GM23248 (cell line): ENCODE measurements around the gene OR1A2. TPM values are rescaled to one million over a fixed set of nuclear protein-coding genes. Genes with fewer than 3 reads are reported as not detected.

Experiments used
- DNase-seq: peaks from one replicate; pipeline ENCODE4 v3.0.0-alpha.2; 2015
- H2AFZ ChIP-seq: fragments of 200-600 bp; sonication (generic); 2 replicates; pipeline ENCODE4 v1.6.1; 2016; ENCODE audit warnings: antibody characterized with exemption
- H3F3A ChIP-seq: fragments of 200-600 bp; sonication (generic); 2 replicates; pipeline ENCODE4 v1.6.1; 2016; ENCODE audit warnings: mild to moderate bottlenecking, antibody characterized with exemption, mixed run types; ENCODE audit not compliant: insufficient read depth
- H3K27ac ChIP-seq: fragments of 200-600 bp; sonication (generic); 2 replicates; pipeline ENCODE4 v1.5.1; 2016; ENCODE audit warnings: mild to moderate bottlenecking
- H3K27me3 ChIP-seq: fragments of 200-600 bp; sonication (generic); replicated peaks from 2 replicates; pipeline ENCODE4 v1.6.1; 2016; ENCODE audit warnings: mild to moderate bottlenecking; ENCODE audit not compliant: insufficient read depth
- H3K36me3 ChIP-seq: fragments of 200-600 bp; sonication (generic); 2 replicates; pipeline ENCODE4 v1.6.1; 2016; ENCODE audit warnings: low read depth, mild to moderate bottlenecking
- H3K4me1 ChIP-seq: fragments of 200-600 bp; sonication (generic); 2 replicates; pipeline ENCODE4 v1.6.1; 2016; ENCODE audit warnings: mild to moderate bottlenecking; ENCODE audit not compliant: insufficient read depth
- H3K4me2 ChIP-seq: fragments of 200-600 bp; sonication (generic); one replicate; pipeline ENCODE4 v1.6.1; 2016; ENCODE audit warnings: mild to moderate bottlenecking; ENCODE audit not compliant: unreplicated experiment
- H3K4me3 ChIP-seq: fragments of 200-600 bp; sonication (generic); 2 replicates; pipeline ENCODE4 v1.5.1; 2016; ENCODE audit warnings: mild to moderate bottlenecking
- H3K79me2 ChIP-seq: fragments of 200-600 bp; sonication (generic); 2 replicates; pipeline ENCODE4 v1.6.1; 2016; ENCODE audit warnings: mild to moderate bottlenecking; ENCODE audit not compliant: insufficient read depth
- H3K9ac ChIP-seq: fragments of 200-600 bp; sonication (generic); 2 replicates; pipeline ENCODE4 v1.6.1; 2016; ENCODE audit warnings: mild to moderate bottlenecking
- H3K9me2 ChIP-seq: fragments of 200-600 bp; sonication (generic); 2 replicates; pipeline ENCODE4 v1.6.1; 2016; ENCODE audit warnings: mixed run types, mild to moderate bottlenecking, moderate library complexity; ENCODE audit not compliant: insufficient read depth
- H3K9me3 ChIP-seq: fragments of 200-600 bp; sonication (generic); one replicate; pipeline ENCODE4 v1.6.1; 2017; ENCODE audit warnings: low read depth
- H4K20me1 ChIP-seq: fragments of 200-600 bp; sonication (generic); 2 replicates; pipeline ENCODE4 v1.6.0; 2016; ENCODE audit not compliant: insufficient read depth
- EZH2 ChIP-seq: fragments of 200-600 bp; sonication (generic); IDR thresholded peaks from 2 replicates; pipeline ENCODE4 v1.6.1; 2018; ENCODE audit warnings: antibody characterized with exemption, mild to moderate bottlenecking; ENCODE audit not compliant: insufficient read depth, poor library complexity, severe bottlenecking
- EZH2phosphoT487 ChIP-seq: fragments of 200-600 bp; sonication (generic); IDR thresholded peaks from 2 replicates; pipeline ENCODE4 v1.6.1; 2018; ENCODE audit warnings: antibody characterized with exemption, moderate library complexity, mild to moderate bottlenecking, low read depth; ENCODE audit not compliant: insufficient read depth
- WGBS, 2 experiments: methylation state at CpG; one replicate each; pipeline ENCODE4 v1.1.6; 2015 to 2017; ENCODE audit warnings: low lambda C conversion rate in 2 of 2, low coverage in 1 of 2; ENCODE audit errors: missing lambda C conversion rate in 2 of 2; 5-methylcytosine and 5-hydroxymethylcytosine counted together
- in situ Hi-C: fragments of 300-500 bp; cut with MboI; formaldehyde crosslinking; loops from 2 replicates; pipeline ENCODE4 v1.15.0; 2020
- polyA plus RNA-seq: library from polyadenylated mRNA; unstranded; fragments of >200 nt; fragmentation: Nextera tagmentation; extraction: Ambion mirVana; gene quantifications from 2 replicates; pipeline ENCODE4 v1.2.1, GENCODE V29; 2016
- total RNA-seq: library from RNA; depleted of rRNA; stranded (reverse); fragments of >200 nt; shearing (Covaris generic); gene quantifications from 2 replicates; pipeline ENCODE4 v1.2.3, GENCODE V29; 2014; rRNA removed

OR1A2 gene, protein sequence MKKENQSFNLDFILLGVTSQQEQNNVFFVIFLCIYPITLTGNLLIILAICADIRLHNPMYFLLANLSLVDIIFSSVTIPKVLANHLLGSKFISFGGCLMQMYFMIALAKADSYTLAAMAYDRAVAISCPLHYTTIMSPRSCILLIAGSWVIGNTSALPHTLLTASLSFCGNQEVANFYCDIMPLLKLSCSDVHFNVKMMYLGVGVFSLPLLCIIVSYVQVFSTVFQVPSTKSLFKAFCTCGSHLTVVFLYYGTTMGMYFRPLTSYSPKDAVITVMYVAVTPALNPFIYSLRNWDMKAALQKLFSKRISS
- total RNA-seq (not detected in 2 replicates), polyA plus RNA-seq (not detected in 2 replicates)

DNA sequence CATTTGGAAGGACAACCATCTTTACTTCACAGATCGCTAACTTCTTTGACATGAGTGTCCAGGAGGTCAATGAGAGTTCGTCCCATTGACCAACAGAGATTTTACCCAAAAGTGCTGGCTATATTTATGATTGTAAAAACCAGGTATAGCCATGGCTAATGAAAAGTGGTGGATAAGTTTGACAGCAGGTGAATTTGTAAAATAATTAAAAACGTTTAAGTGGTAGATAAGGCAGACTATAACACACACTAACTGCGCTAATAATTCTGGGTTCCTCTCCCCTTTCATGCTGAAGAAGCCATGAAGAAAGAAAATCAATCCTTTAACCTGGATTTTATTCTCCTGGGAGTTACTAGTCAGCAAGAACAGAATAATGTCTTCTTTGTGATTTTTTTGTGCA lies at the start of gene OR1A2:
TSS of gene OR1A2 (plus strand) at position 301 of the 400 bp plus-strand sequence. CDS start at position 301, 0 bp downstream.
- DNase-seq = no peak
- Histone ChIP-seq H2AFZ (no peak within 1 kb of the TSS), H3K9me3 (no peaks in the 10 kb centered on the region), H3K36me3 (no peaks in the 10 kb centered on the region), H3K27me3 (no peaks in the 10 kb centered on the region), H3K9ac (no peak within 1 kb of the TSS), H3K4me2 (no peak within 1 kb of the TSS), H4K20me1 (no peaks in the 10 kb centered on the region), H3K4me3 (no peak within 1 kb of the TSS), H3K4me1 (no peaks in the 10 kb centered on the region), H3K79me2 (no peaks in the 10 kb centered on the region), H3K9me2 (no peaks in the 10 kb centered on the region), H3F3A (no peaks in the 10 kb centered on the region), H3K27ac (no peak within 1 kb of the TSS)
- TF ChIP-seq EZH2 (no peak), EZH2phosphoT487 (no peak)
- WGBS, 2 experiments = 10 to 18% methylated on average over 4 of the region's 4 CpGs
- in situ Hi-C loops = no loop called here

DNA sequence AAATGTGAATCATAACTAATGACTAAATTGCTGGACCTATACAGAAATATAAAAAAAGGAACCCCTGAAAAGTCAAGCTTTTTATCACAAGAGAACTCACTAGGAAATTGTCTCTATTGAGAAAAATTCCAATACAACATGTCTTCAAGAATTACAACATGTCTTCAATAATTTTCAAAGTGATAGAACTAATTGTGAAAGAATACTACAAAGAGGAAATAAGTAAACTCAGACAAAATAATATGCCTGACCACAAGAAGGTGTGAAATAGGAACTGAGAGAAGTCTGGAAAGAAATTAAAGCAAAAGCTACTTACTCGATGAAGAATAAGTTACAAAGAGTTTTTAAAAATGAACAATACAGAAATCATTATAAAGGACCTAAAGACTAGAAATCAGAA lies 40.1 kb upstream of the OR1A2 start:
- in situ Hi-C loops = no loop called here
- no peaks in the 10 kb centered on the region for H3K36me3 ChIP-seq
- no peak overlapping the region for H3K9ac ChIP-seq
- no peak overlapping the region for H3K4me3 ChIP-seq
- H3K4me2 ChIP-seq = no peak overlapping the region
- H3K4me1 ChIP-seq = no peaks in the 10 kb centered on the region
- WGBS, 2 experiments = 11 to 19% methylated on average over 1 of the region's 1 CpG
- H3K27ac ChIP-seq = no peak overlapping the region
- no peaks in the 10 kb centered on the region for H3K9me2 ChIP-seq
- no peaks in the 10 kb centered on the region for H3K27me3 ChIP-seq
- TF ChIP-seq EZH2phosphoT487 = no peak
- no peak for TF ChIP-seq EZH2
- H2AFZ ChIP-seq = no peak overlapping the region
- no peaks in the 10 kb centered on the region for H3K9me3 ChIP-seq
- no peaks in the 10 kb centered on the region for H4K20me1 ChIP-seq
- DNase-seq = no peak
- H3F3A ChIP-seq = no peaks in the 10 kb centered on the region
- no peaks in the 10 kb centered on the region for H3K79me2 ChIP-seq

DNA sequence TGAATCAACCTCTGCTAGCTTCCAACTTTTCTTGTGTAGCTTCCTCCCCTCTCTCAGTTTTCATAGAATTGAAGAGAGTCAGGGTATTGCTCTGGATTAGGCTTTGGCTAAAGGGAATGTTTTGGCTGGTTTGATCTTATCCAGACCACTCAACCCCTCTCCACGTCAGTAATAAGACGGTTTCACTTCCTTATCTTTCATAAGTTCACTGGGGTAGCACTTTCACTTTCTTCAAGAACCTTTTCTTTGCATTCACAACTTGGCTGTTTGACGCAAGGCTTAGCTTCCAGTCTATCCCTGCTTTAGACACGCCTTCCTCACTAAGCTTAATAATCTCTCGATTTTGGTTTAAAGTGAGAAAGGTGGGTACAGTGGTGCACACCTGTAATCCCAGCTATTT lies 29.7 kb upstream of the OR1A2 start:
- DNase-seq = no peak
- H3K27me3 ChIP-seq = no peaks in the 10 kb centered on the region
- H3K79me2 ChIP-seq = no peaks in the 10 kb centered on the region
- no peaks in the 10 kb centered on the region for H4K20me1 ChIP-seq
- no peaks in the 10 kb centered on the region for H3K36me3 ChIP-seq
- no peaks in the 10 kb centered on the region for H3K9me3 ChIP-seq
- H3K27ac ChIP-seq = no peak overlapping the region
- no peaks in the 10 kb centered on the region for H3K4me1 ChIP-seq
- in situ Hi-C loops = no loop called here
- WGBS, 2 experiments = 24 to 32% methylated on average over 5 of the region's 5 CpGs
- H3K9me2 ChIP-seq = no peaks in the 10 kb centered on the region
- no peak overlapping the region for H3K4me2 ChIP-seq
- TF ChIP-seq EZH2phosphoT487 (no peak), EZH2 (no peak)
- no peak overlapping the region for H3K4me3 ChIP-seq
- H3F3A ChIP-seq = no peaks in the 10 kb centered on the region
- no peak overlapping the region for H3K9ac ChIP-seq
- H2AFZ ChIP-seq = no peak overlapping the region

DNA sequence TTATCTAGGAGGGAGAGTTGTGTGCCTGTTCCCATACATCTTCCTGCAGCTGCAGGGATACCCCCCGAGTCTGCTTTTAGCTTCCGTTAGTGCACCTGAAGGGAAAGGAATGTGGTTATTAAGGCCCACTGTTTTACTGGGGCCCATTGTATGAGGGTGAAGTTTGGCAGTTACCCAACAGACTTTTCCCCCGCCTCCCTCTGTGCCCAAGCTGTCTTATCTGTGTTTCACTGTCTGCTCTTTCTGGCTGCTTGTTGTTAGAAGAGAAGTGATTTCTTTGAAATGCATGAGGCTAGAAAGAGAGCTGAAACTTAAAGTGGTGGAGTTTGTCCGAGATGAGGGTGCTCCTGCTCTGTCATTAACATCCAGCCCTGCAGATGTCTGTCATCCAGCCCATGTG lies 7.4 kb upstream of the OR1A2 start:
- no peak overlapping the region for H2AFZ ChIP-seq
- no peaks in the 10 kb centered on the region for H3F3A ChIP-seq
- no peak for TF ChIP-seq EZH2phosphoT487
- no peak for TF ChIP-seq EZH2
- no peaks in the 10 kb centered on the region for H3K79me2 ChIP-seq
- no peaks in the 10 kb centered on the region for H3K4me1 ChIP-seq
- no peaks in the 10 kb centered on the region for H4K20me1 ChIP-seq
- DNase-seq = no peak
- 10 to 11% methylated on average over 4 of the region's 4 CpGs for WGBS, 2 experiments
- no peaks in the 10 kb centered on the region for H3K36me3 ChIP-seq
- in situ Hi-C loops = no loop called here
- no peak overlapping the region for H3K4me3 ChIP-seq
- H3K9ac ChIP-seq = no peak overlapping the region
- no peaks in the 10 kb centered on the region for H3K9me2 ChIP-seq
- no peaks in the 10 kb centered on the region for H3K27me3 ChIP-seq
- H3K9me3 ChIP-seq = no peaks in the 10 kb centered on the region
- no peak overlapping the region for H3K4me2 ChIP-seq
- no peak overlapping the region for H3K27ac ChIP-seq

DNA sequence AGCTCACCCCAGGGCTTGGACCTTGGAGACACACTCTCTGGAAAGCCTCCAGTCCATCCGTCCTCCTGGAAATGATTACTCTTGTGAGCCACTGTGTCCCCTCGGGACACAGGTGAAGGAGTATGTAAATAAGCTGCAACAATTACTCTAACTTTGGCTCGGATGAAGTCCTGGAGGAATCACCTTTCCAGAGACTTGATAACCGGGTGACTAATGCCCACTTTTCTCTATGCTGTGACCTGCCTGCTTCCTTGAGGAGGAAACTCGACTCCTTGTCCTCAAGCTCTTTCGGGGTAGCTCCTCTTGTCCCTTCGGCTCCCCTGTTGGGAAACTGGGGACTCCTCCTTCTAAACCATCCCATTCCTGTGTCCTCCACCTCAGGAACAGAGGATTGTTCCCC lies 10.0 kb downstream of the OR1A2 start, which contains the start of gene OR1A1:
TSS of gene OR1A1 (plus strand) at position 301 of the 400 bp plus-strand sequence. CDS start 7,954 bp downstream, outside the sequence.
- TF ChIP-seq EZH2phosphoT487 = no peak
- no peak for TF ChIP-seq EZH2
- no peak within 1 kb of the TSS for H2AFZ ChIP-seq
- no peaks in the 10 kb centered on the region for H3K4me1 ChIP-seq
- H3K27me3 ChIP-seq = no peaks in the 10 kb centered on the region
- H3K9me2 ChIP-seq = no peaks in the 10 kb centered on the region
- DNase-seq = no peak
- H3F3A ChIP-seq = no peaks in the 10 kb centered on the region
- H3K36me3 ChIP-seq = no peaks in the 10 kb centered on the region
- no peaks in the 10 kb centered on the region for H4K20me1 ChIP-seq
- H3K4me2 ChIP-seq = no peak within 1 kb of the TSS
- in situ Hi-C loops = no loop called here
- H3K27ac ChIP-seq = no peak within 1 kb of the TSS
- no peak within 1 kb of the TSS for H3K9ac ChIP-seq
- WGBS, 2 experiments = 13 to 22% methylated on average over 7 of the region's 7 CpGs
- no peaks in the 10 kb centered on the region for H3K79me2 ChIP-seq
- H3K9me3 ChIP-seq = no peaks in the 10 kb centered on the region
- H3K4me3 ChIP-seq = no peak within 1 kb of the TSS
